Osteocyte (in vitro differentiated cells): ENCODE measurements around the gene SUOX. TPM values are rescaled to one million over a fixed set of nuclear protein-coding genes. Genes with fewer than 3 reads are reported as not detected.

Source experiments
- DNase-seq: peaks from one replicate; pipeline ENCODE4 v3.0.0; 2021; ENCODE audit warnings: mixed read lengths; ENCODE audit not compliant: unreplicated experiment; ENCODE audit errors: extremely low spot score
- H3K27ac Mint-ChIP-seq: one replicate; pipeline ENCODE4 v1.8.0; 2021; ENCODE audit warnings: mild to moderate bottlenecking, mixed read lengths; ENCODE audit not compliant: unreplicated experiment
- H3K27me3 Mint-ChIP-seq: one replicate; pipeline ENCODE4 v1.8.0; 2021; ENCODE audit warnings: mixed read lengths; ENCODE audit not compliant: unreplicated experiment
- H3K36me3 Mint-ChIP-seq: one replicate; pipeline ENCODE4 v1.8.0; 2021; ENCODE audit warnings: mixed read lengths; ENCODE audit not compliant: unreplicated experiment
- H3K4me1 Mint-ChIP-seq: one replicate; pipeline ENCODE4 v1.8.0; 2021; ENCODE audit warnings: mixed read lengths; ENCODE audit not compliant: unreplicated experiment
- H3K4me3 Mint-ChIP-seq: one replicate; pipeline ENCODE4 v1.8.0; 2021; ENCODE audit warnings: mild to moderate bottlenecking, moderate library complexity, mixed read lengths; ENCODE audit not compliant: unreplicated experiment
- H3K9me3 Mint-ChIP-seq: one replicate; pipeline ENCODE4 v1.8.0; 2021; ENCODE audit warnings: mixed read lengths; ENCODE audit not compliant: unreplicated experiment
- total RNA-seq: library from RNA; stranded (reverse); gene quantifications from 2 replicates; pipeline ENCODE4 v1.2.1, GENCODE V29; 2021
- TF ChIP-seq, protein P1 (sequence below): fragments of 200-600 bp; sonication (generic); IDR thresholded peaks from 2 replicates; pipeline ENCODE4 v1.5.0; 2021; ENCODE audit warnings: antibody characterized with exemption, mild to moderate bottlenecking, moderate library complexity

SUOX gene
- total RNA-seq, 1 donor from 2014 or later, result 19.4 TPM

DNA sequence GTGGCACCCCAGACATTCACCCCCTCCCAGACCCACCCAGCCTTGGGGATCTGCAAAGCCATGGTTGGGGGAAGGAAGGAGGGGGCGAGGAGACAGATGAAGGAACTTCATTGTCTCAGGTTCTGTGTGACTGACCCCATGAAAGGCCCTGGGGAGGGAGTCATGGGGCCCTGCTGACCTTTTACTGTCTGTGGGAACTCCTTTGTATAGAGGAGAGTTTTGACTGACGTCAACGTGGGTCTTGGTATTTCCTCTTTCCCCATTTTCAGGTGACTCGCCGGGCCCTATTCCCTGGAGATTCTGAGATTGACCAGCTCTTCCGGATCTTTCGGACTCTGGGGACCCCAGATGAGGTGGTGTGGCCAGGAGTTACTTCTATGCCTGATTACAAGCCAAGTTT, 26.3 kb upstream of the SUOX start:
- H3K27ac Mint-ChIP-seq, result peak overlapping the region; percentile 19
- no peak for DNase-seq
- no peak overlapping the region for H3K4me3 Mint-ChIP-seq

DNA sequence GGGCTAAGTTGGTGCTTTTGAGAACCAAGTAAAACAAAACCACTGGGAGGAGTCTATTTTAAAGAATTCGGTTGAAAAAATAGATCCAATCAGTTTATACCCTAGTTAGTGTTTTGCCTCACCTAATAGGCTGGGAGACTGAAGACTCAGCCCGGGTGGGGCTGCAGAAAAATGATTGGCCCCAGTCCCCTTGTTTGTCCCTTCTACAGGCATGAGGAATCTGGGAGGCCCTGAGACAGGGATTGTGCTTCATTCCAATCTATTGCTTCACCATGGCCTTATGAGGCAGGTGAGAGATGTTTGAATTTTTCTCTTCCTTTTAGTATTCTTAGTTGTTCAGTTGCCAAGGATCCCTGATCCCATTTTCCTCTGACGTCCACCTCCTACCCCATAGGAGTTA, 25.0 kb upstream of the SUOX start:
- no peak overlapping the region for H3K27ac Mint-ChIP-seq
- TF ChIP-seq, protein P1, sequence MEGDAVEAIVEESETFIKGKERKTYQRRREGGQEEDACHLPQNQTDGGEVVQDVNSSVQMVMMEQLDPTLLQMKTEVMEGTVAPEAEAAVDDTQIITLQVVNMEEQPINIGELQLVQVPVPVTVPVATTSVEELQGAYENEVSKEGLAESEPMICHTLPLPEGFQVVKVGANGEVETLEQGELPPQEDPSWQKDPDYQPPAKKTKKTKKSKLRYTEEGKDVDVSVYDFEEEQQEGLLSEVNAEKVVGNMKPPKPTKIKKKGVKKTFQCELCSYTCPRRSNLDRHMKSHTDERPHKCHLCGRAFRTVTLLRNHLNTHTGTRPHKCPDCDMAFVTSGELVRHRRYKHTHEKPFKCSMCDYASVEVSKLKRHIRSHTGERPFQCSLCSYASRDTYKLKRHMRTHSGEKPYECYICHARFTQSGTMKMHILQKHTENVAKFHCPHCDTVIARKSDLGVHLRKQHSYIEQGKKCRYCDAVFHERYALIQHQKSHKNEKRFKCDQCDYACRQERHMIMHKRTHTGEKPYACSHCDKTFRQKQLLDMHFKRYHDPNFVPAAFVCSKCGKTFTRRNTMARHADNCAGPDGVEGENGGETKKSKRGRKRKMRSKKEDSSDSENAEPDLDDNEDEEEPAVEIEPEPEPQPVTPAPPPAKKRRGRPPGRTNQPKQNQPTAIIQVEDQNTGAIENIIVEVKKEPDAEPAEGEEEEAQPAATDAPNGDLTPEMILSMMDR, result no peak
- H3K4me3 Mint-ChIP-seq, result no peak overlapping the region
- H3K9me3 Mint-ChIP-seq, result no peaks in the 10 kb centered on the region
- H3K36me3 Mint-ChIP-seq, result no peaks in the 10 kb centered on the region
- no peaks in the 10 kb centered on the region for H3K27me3 Mint-ChIP-seq
- H3K4me1 Mint-ChIP-seq, result peaks cover 16% of the 10 kb centered on the region
- no peak for DNase-seq

More for the DNA sequence above, 26.3 kb upstream of the SUOX start:
- TF ChIP-seq, protein P1, result no peak
- Mint-ChIP-seq H3K36me3 (no peaks in the 10 kb centered on the region), H3K27me3 (no peaks in the 10 kb centered on the region), H3K9me3 (no peaks in the 10 kb centered on the region), H3K4me1 (peaks cover 22% of the 10 kb centered on the region)

DNA sequence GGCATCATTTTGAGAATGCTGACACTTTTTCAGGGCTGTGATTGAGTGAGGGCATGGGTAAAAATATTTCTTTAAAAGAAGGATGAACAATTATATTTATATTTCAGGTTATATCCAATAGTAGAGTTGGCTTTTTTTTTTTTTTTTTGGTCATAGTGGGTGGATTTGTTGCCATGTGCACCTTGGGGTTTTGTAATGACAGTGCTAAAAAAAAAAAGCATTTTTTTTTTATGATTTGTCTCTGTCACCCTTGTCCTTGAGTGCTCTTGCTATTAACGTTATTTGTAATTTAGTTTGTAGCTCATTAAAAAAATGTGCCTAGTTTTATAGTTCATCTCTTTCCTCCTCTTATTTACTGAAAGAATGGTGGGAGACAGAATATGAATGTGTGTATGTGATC, 24.6 kb upstream of the SUOX start:
- DNase-seq, result no peak
- H3K36me3 Mint-ChIP-seq, result no peaks in the 10 kb centered on the region
- H3K9me3 Mint-ChIP-seq, result no peaks in the 10 kb centered on the region
- H3K27ac Mint-ChIP-seq, result no peak overlapping the region
- H3K27me3 Mint-ChIP-seq, result no peaks in the 10 kb centered on the region
- H3K4me1 Mint-ChIP-seq, result peaks cover 15% of the 10 kb centered on the region
- TF ChIP-seq, protein P1, result no peak
- no peak overlapping the region for H3K4me3 Mint-ChIP-seq

DNA sequence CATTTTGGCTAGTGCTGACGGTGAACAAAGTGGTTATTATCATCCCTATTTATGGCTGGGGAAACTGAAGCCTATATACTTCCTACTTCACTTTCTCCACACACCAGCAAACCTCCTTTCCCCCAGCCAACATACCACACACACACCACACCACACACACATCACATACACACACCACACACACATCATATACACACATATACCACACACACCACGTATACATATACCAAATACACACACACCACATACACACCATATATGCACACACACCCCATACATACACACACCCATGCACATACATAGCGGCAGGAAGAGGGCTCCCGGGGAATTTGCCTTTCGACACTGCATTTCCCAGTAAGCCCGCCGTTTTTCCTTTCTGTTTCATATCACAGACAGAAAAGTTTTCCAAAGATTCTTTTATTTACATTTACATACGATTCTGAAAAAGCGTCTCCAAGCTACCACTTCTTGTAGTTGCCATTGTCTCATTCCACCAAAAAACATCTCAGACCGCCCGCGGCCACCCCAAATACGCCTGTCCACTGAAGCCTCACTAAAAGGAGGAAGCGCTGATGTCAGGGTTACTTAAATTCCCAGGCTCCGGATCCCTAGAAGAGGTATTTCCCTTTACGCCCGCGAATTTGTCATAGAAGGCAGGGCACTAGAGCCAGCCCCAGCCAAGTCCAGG, 24.0 kb upstream of the SUOX start:
- Mint-ChIP-seq H3K27ac (no peak overlapping the region), H3K4me1 (peaks cover 10% of the 10 kb centered on the region), H3K27me3 (no peaks in the 10 kb centered on the region), H3K36me3 (no peaks in the 10 kb centered on the region), H3K9me3 (no peaks in the 10 kb centered on the region), H3K4me3 (no peak overlapping the region)
- no peak for DNase-seq
- TF ChIP-seq, protein P1, result no peak

DNA sequence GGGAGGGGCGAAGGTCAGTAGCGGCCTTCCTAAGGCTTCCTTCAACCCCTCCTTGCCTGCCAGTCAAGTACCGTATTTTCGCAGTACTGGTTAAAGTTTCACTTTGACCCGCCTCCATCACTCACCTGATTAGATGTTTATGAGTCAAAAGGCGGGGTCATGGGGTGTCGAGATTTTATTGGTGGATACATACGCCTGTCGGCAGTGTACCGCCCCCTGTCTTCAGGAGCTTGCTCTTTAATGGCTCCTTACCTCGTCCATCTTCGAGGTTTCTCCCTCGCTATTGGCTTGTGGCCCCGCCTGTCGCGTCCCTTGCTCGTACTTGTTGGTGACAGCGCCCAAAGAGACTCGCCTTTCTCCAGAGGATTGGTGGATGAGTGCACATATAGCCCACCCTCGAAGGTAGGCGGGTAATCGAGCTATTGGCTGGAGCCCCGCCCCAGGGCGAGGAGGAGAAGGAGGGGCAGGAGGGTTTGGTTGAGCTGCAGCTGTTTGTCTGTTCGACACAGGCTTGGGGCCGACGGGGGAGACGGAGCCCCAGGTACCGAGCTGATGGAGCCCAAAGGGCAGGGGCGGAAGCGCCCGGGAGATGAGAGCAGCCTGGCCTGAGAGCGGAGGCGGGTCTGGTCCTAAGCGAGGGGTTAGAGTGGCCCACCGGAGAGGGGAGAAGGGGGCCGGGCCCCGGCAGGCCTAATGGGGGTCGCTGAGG, 23.3 kb upstream of the SUOX start, which contains the start of gene RAB5B:
TSS of gene RAB5B (plus strand) at position 480 of the 709 bp plus-strand sequence. CDS start 12,883 bp downstream, outside the sequence.
- H3K9me3 Mint-ChIP-seq, result no peaks in the 10 kb centered on the region
- H3K27ac Mint-ChIP-seq, result no peak within 1 kb of the TSS
- H3K27me3 Mint-ChIP-seq, result no peaks in the 10 kb centered on the region
- peak; percentile 99 for DNase-seq
- no peak within 1 kb of the TSS for H3K4me3 Mint-ChIP-seq
- H3K36me3 Mint-ChIP-seq, result no peaks in the 10 kb centered on the region
- H3K4me1 Mint-ChIP-seq, result peaks cover 10% of the 10 kb centered on the region
- TF ChIP-seq, protein P1, result peak; percentile 50
